Keratinocyte (primary cell): ENCODE measurements around the gene CDON.

Experiments used
- CTCF ChIP-seq, 3 experiments: IDR thresholded peaks in 1 of 3; conservative IDR thresholded peaks in 1 of 3; optimal IDR thresholded peaks in 1 of 3; 2 replicates in 2 of 3; 3 replicates in 1 of 3; pipeline versions ENCODE3 to v1.5.1; 2011; ENCODE audit warnings: low read length in 3 of 3, mild to moderate bottlenecking in 3 of 3, moderate library complexity in 2 of 3, control low read depth in 1 of 3, inconsistent platforms in 1 of 3; ENCODE audit not compliant: insufficient read depth in 2 of 3; ENCODE audit errors: extremely low read depth in 1 of 3
- EZH2 ChIP-seq: IDR thresholded peaks from one replicate; pipeline ENCODE4 v1.6.1; 2012; ENCODE audit warnings: inconsistent platforms, mild to moderate bottlenecking, low read length, moderate library complexity

GRCh38 chr11:126048197-126048596 is 14.5 kb downstream of the CDON start:
- TF ChIP-seq CTCF (optimal IDR thresholded peaks at IDR 0.05 in 1 of 3, IDR thresholded peaks at IDR 0.05 in 1 of 3, conservative IDR thresholded peaks at IDR 0.05 in 1 of 3; ENCODE audit: extremely low read depth in 1 of 3, insufficient read depth in 2 of 3, low read length in 3 of 3), result no peak
- TF ChIP-seq EZH2, result no peak
